WTC11 (cell line): ENCODE data around the gene SLC29A1. TPM values are rescaled to one million over a fixed set of nuclear protein-coding genes. Genes with fewer than 3 reads are reported as not detected.

ENCODE experiments used
- ATAC-seq: fragments of 200-7000 bp; cut with Tn5 transposase; 2 replicates; pipeline ENCODE4 v1.10.0; 2021; ENCODE audit warnings: mild to moderate bottlenecking, moderate library complexity
- CTCF ChIA-PET: fragments of 300-600 bp; sonication (Branson Sonifier 250); formaldehyde crosslinking; loops from one replicate; lab custom pipeline; 2021; ENCODE audit warnings: antibody characterized with exemption; lab: Charles Lee
- POLR2A ChIA-PET: fragments of 350-600 bp; sonication (Branson Sonifier 250); formaldehyde crosslinking; loops from one replicate; lab custom pipeline; 2021; ENCODE audit warnings: antibody characterized with exemption; lab: Charles Lee
- DNase-seq: peaks from one replicate; pipeline ENCODE4 v3.0.0; 2021; ENCODE audit warnings: low spot score
- H3K27ac Mint-ChIP-seq: 2 replicates; pipeline ENCODE4 v1.8.0; 2021; ENCODE audit warnings: mixed read lengths
- H3K27me3 Mint-ChIP-seq: 2 replicates; pipeline ENCODE4 v1.8.0; 2021; ENCODE audit warnings: low read depth, mild to moderate bottlenecking, moderate library complexity, mixed read lengths
- H3K36me3 Mint-ChIP-seq: 2 replicates; pipeline ENCODE4 v1.8.0; 2021; ENCODE audit warnings: mixed read lengths
- H3K4me1 Mint-ChIP-seq: 2 replicates; pipeline ENCODE4 v1.8.0; 2022; ENCODE audit warnings: mixed read lengths
- H3K4me3 Mint-ChIP-seq: 2 replicates; pipeline ENCODE4 v1.8.0; 2021; ENCODE audit warnings: mild to moderate bottlenecking, moderate library complexity, mixed read lengths
- H3K9me3 Mint-ChIP-seq: 2 replicates; pipeline ENCODE4 v1.8.0; 2021; ENCODE audit warnings: mixed read lengths
- AFF4 ChIP-seq: sonication (generic); formaldehyde crosslinking; IDR thresholded peaks from 2 replicates; pipeline ENCODE4 v1.8.1; 2023; ENCODE audit warnings: mild to moderate bottlenecking, missing genetic modification reagents, borderline replicate concordance
- CBFB ChIP-seq: sonication (generic); formaldehyde crosslinking; IDR thresholded peaks from 2 replicates; pipeline ENCODE4 v1.8.1; 2022; ENCODE audit warnings: mild to moderate bottlenecking, low read depth, missing genetic modification reagents
- CREB1 ChIP-seq: sonication (generic); formaldehyde crosslinking; IDR thresholded peaks from 2 replicates; pipeline ENCODE4 v1.8.0; 2023; ENCODE audit warnings: mild to moderate bottlenecking, missing genetic modification reagents
- CTCF ChIP-seq: fragments of 200-600 bp; IDR thresholded peaks from 2 replicates; pipeline ENCODE4 v1.8.0; 2022; ENCODE audit warnings: antibody characterized with exemption
- EMX1 ChIP-seq: fragments of 250-450 bp; sonication (Bioruptor Pico); IDR thresholded peaks from 2 replicates; pipeline ENCODE4 v1.8.0; 2021; ENCODE audit warnings: mild to moderate bottlenecking
- FOXP1 ChIP-seq: sonication (generic); formaldehyde crosslinking; IDR thresholded peaks from 2 replicates; pipeline ENCODE4 v1.8.0; 2022; ENCODE audit warnings: missing genetic modification reagents, mild to moderate bottlenecking, moderate library complexity, borderline replicate concordance
- GABPB1 ChIP-seq: sonication (generic); formaldehyde crosslinking; IDR thresholded peaks from 2 replicates; pipeline ENCODE4 v1.8.1; 2023; ENCODE audit warnings: mild to moderate bottlenecking, missing genetic modification reagents
- GTF2I ChIP-seq: fragments of 250-450 bp; sonication (Bioruptor Pico); conservative IDR thresholded peaks from 2 replicates; pipeline ENCODE4 v1.4.0; 2021; ENCODE audit warnings: mild to moderate bottlenecking
- MAX ChIP-seq: sonication (generic); formaldehyde crosslinking; IDR thresholded peaks from 2 replicates; pipeline ENCODE4 v1.8.0; 2022; ENCODE audit warnings: mild to moderate bottlenecking, missing genetic modification reagents
- MXD4 ChIP-seq: fragments of 250-450 bp; sonication (Bioruptor Pico); IDR thresholded peaks from 2 replicates; pipeline ENCODE4 v1.8.0; 2021; ENCODE audit warnings: mild to moderate bottlenecking, moderate library complexity, borderline replicate concordance
- PRRX2 ChIP-seq: fragments of 250-450 bp; sonication (Bioruptor Pico); IDR thresholded peaks from 2 replicates; pipeline ENCODE4 v1.8.0; 2021; ENCODE audit warnings: mild to moderate bottlenecking
- SMAD4 ChIP-seq: sonication (generic); formaldehyde crosslinking; IDR thresholded peaks from 2 replicates; pipeline ENCODE4 v1.8.0; 2022; ENCODE audit warnings: mild to moderate bottlenecking, missing genetic modification reagents
- STAT6 ChIP-seq: sonication (generic); formaldehyde crosslinking; conservative IDR thresholded peaks from 2 replicates; pipeline ENCODE4 v1.8.1; 2023; ENCODE audit warnings: mild to moderate bottlenecking, low read depth, missing genetic modification reagents, moderate library complexity
- TCF7 ChIP-seq: sonication (generic); formaldehyde crosslinking; IDR thresholded peaks from 2 replicates; pipeline ENCODE4 v1.8.0; 2022; ENCODE audit warnings: mild to moderate bottlenecking, low read depth, missing genetic modification reagents, moderate library complexity
- USF1 ChIP-seq: sonication (generic); formaldehyde crosslinking; IDR thresholded peaks from 2 replicates; pipeline ENCODE4 v1.8.0; 2022; ENCODE audit warnings: mild to moderate bottlenecking, missing genetic modification reagents
- ZNF263 ChIP-seq: sonication (generic); formaldehyde crosslinking; IDR thresholded peaks from 2 replicates; pipeline ENCODE4 v1.8.1; 2022; ENCODE audit warnings: low read depth, mild to moderate bottlenecking, moderate library complexity, missing genetic modification reagents
- ZNF425 ChIP-seq: fragments of 250-450 bp; sonication (Bioruptor Pico); conservative IDR thresholded peaks from 2 replicates; pipeline ENCODE4 v1.9.0; 2021; ENCODE audit warnings: mild to moderate bottlenecking
- total RNA-seq: library from RNA; stranded (reverse); gene quantifications from 3 replicates; pipeline ENCODE4 v1.2.3, GENCODE V29; 2021

The SLC29A1 gene
- total RNA-seq, 1 experiment from 2014 or later = 139 TPM

GRCh38 chr6:44237021-44237812 lies 13.8 kb downstream of the SLC29A1 start:
- peaks cover 25% of the 10 kb centered on the region for H3K27me3 Mint-ChIP-seq
- peaks cover 46% of the 10 kb centered on the region for H3K4me1 Mint-ChIP-seq
- no peaks in the 10 kb centered on the region for H3K9me3 Mint-ChIP-seq
- CTCF ChIA-PET = interaction anchor here (0.6 to 6.3 kb wide), 23 partner anchors 9 to 1488 kb away, joined by 3 to 174 read pairs (median 5); partner anchors contain the start of genes HSP90AB1, MYMX and SLC29A1
- DNase-seq (peak; percentile 68), ATAC-seq (peak; percentile 67)
- POLR2A ChIA-PET = interaction anchor here (0.6 to 1.8 kb wide), 9 partner anchors 10 to 1889 kb away, joined by 3 to 21 read pairs (median 4); partner anchors contain the start of genes AARS2, HSP90AB1, SLC29A1 and VEGFA
- peak overlapping the region; percentile 78 for H3K4me3 Mint-ChIP-seq
- TF ChIP-seq FOXP1 (CRISPR knock-in tag) (0 out of 2 replicates have a peak, but pooled peaks have one; percentile 19), USF1 (CRISPR knock-in tag) (peak; percentile 19; the same call in 1 of the 2 replicates), STAT6 (no peak), CREB1 (CRISPR knock-in tag) (peak; percentile 28), MAX (CRISPR knock-in tag) (peak; percentile 28; the same call in 1 of the 2 replicates), AFF4 (CRISPR knock-in tag) (0 out of 2 replicates have a peak, but pooled peaks have one; percentile 24), MXD4 (CRISPR knock-in tag) (no peak)
- H3K27ac Mint-ChIP-seq = peak overlapping the region; percentile 74; the same call in 1 of the 2 replicates
- H3K36me3 Mint-ChIP-seq = peaks cover 22% of the 10 kb centered on the region

GRCh38 chr6:44237813-44238433 lies 14.5 kb downstream of the SLC29A1 start:
- Mint-ChIP-seq H3K9me3 (no peaks in the 10 kb centered on the region), H3K27me3 (peaks cover 30% of the 10 kb centered on the region), H3K4me1 (peaks cover 44% of the 10 kb centered on the region), H3K27ac (peak overlapping the region; percentile 74; the same call in 1 of the 2 replicates), H3K36me3 (peaks cover 17% of the 10 kb centered on the region), H3K4me3 (peak overlapping the region; percentile 78)
- peak; percentile 56 for ATAC-seq
- POLR2A ChIA-PET = interaction anchor here (0.6 to 1.8 kb wide), 6 partner anchors 9 to 468 kb away, joined by 3 to 21 read pairs (median 4); partner anchors contain the start of genes AARS2, HSP90AB1, SLC29A1 and VEGFA
- peak; percentile 77 for DNase-seq
- CTCF ChIA-PET = interaction anchor here (0.6 to 6.3 kb wide), 18 partner anchors 8 to 1489 kb away, joined by 3 to 174 read pairs (median 4); partner anchors contain the start of genes HSP90AB1, MYMX and SLC29A1
- peak; percentile 63; the same call in 1 of the 2 replicates for TF ChIP-seq ZNF425
- no peak for TF ChIP-seq SMAD4
- no peak for TF ChIP-seq TCF7 (CRISPR knock-in tag)
- TF ChIP-seq CBFB (CRISPR knock-in tag) = no peak
- peak; percentile 89 for TF ChIP-seq PRRX2 (CRISPR knock-in tag)
- TF ChIP-seq EMX1 (CRISPR knock-in tag) = peak; percentile 79
- TF ChIP-seq CTCF = peak; percentile 90
- TF ChIP-seq GABPB1 (CRISPR knock-in tag) = peak; percentile 69
- TF ChIP-seq GTF2I (CRISPR knock-in tag) = no peak
- no peak for TF ChIP-seq ZNF263
